Measurements from ENCODE around the gene SMAD1.

DNA sequence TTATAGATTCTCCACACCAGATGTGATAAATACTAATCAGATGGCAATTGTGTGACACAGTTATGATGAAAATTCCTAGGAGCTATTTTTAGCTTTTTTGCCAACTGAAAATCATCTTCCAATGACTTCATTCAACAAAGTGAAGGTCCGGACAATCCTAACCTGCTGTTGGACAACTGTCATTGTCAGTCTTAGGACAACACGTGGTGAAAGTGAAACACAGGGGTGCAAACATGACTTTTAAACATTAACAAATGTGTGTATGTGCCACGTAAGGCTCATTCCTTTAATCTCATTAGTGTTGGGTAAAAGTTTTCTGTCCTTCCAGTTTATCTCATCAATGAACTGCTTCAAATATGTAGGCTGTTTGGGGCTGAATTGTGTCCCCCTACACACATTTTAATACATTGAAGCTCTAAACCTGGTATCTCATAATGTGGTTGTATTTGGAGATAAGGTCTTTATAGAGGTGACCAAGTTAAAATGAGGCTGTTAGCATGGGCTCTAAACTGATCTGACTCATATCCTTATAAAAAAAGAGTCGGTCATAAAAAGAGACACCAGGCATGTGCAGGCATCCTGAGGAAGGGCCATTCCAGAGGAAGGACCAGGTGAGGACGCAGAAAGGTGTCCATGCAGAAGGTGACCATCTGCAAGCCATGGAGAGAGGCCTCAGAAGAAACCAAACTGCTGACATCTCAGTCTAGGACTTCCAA lies 41.2 kb upstream of the SMAD1 start:
- TF ChIP-seq, protein P1, sequence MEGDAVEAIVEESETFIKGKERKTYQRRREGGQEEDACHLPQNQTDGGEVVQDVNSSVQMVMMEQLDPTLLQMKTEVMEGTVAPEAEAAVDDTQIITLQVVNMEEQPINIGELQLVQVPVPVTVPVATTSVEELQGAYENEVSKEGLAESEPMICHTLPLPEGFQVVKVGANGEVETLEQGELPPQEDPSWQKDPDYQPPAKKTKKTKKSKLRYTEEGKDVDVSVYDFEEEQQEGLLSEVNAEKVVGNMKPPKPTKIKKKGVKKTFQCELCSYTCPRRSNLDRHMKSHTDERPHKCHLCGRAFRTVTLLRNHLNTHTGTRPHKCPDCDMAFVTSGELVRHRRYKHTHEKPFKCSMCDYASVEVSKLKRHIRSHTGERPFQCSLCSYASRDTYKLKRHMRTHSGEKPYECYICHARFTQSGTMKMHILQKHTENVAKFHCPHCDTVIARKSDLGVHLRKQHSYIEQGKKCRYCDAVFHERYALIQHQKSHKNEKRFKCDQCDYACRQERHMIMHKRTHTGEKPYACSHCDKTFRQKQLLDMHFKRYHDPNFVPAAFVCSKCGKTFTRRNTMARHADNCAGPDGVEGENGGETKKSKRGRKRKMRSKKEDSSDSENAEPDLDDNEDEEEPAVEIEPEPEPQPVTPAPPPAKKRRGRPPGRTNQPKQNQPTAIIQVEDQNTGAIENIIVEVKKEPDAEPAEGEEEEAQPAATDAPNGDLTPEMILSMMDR (IDR thresholded peaks at IDR 0.05; ENCODE audit: low read depth, low read length, poor library complexity, severe bottlenecking) = no peak
- TF ChIP-seq EZH2phosphoT487 (IDR thresholded peaks at IDR 0.05; ENCODE audit: borderline replicate concordance, low read length) = no peak

Measured in DOHH2 (cell line).